HG03097 (cell line): ENCODE measurements around the gene SRGAP2C.
"Not testable (repeated sequence)": the region's sequence is repeated elsewhere in the genome, so short reads cannot be mapped to it uniquely, and the experiment has no call there.

ENCODE experiments used
- ATAC-seq: cut with Tn5 transposase; IDR thresholded peaks from one replicate; pipeline ENCODE4 v1.9.1; 2021; ENCODE audit not compliant: unreplicated experiment, low FRiP score

Gene SRGAP2C

GRCh38 chr1:121321660-121322059 lies 136.9 kb downstream of the SRGAP2C start:
- ATAC-seq, result not testable (repeated sequence)

- not testable (repeated sequence) for ATAC-seq
Observed at GRCh38 chr1:121324726-121325125, 140.0 kb downstream of the SRGAP2C start.

GRCh38 chr1:121332141-121332540 lies 147.4 kb downstream of the SRGAP2C start:
- ATAC-seq, result not testable (repeated sequence)

GRCh38 chr1:121332599-121333562 lies 148.1 kb downstream of the SRGAP2C start:
- not testable (repeated sequence) for ATAC-seq

- not testable (repeated sequence) for ATAC-seq
Observed at GRCh38 chr1:121337958-121338357, 153.2 kb downstream of the SRGAP2C start.

GRCh38 chr1:121339611-121340010 lies 154.8 kb downstream of the SRGAP2C start:
- not testable (repeated sequence) for ATAC-seq

- not testable (repeated sequence) for ATAC-seq
Observed at GRCh38 chr1:121343311-121343906, 158.6 kb downstream of the SRGAP2C start.

GRCh38 chr1:121344355-121344754 lies 159.6 kb downstream of the SRGAP2C start:
- ATAC-seq, result not testable (repeated sequence)

GRCh38 chr1:121346654-121347053 lies 161.9 kb downstream of the SRGAP2C start:
- not testable (repeated sequence) for ATAC-seq

- not testable (repeated sequence) for ATAC-seq
Observed at GRCh38 chr1:121347476-121347875, 162.7 kb downstream of the SRGAP2C start.

- not testable (repeated sequence) for ATAC-seq
Observed at GRCh38 chr1:121348115-121348514, 163.3 kb downstream of the SRGAP2C start.

GRCh38 chr1:121349332-121349967 lies 164.7 kb downstream of the SRGAP2C start:
- ATAC-seq, result not testable (repeated sequence)

- ATAC-seq, result not testable (repeated sequence)
Observed at GRCh38 chr1:121355711-121356420, 171.1 kb downstream of the SRGAP2C start.

GRCh38 chr1:121356819-121357218 lies 172.0 kb downstream of the SRGAP2C start:
- not testable (repeated sequence) for ATAC-seq

GRCh38 chr1:121360531-121360930 lies 175.8 kb downstream of the SRGAP2C start:
- ATAC-seq, result not testable (repeated sequence)

GRCh38 chr1:121361451-121362233 lies 176.9 kb downstream of the SRGAP2C start:
- ATAC-seq, result not testable (repeated sequence)

GRCh38 chr1:121362234-121362883 lies 177.6 kb downstream of the SRGAP2C start:
- ATAC-seq, result not testable (repeated sequence)

GRCh38 chr1:121365316-121365715 lies 180.5 kb downstream of the SRGAP2C start:
- not testable (repeated sequence) for ATAC-seq

GRCh38 chr1:121365723-121366122 lies 180.9 kb downstream of the SRGAP2C start:
- ATAC-seq, result not testable (repeated sequence)
